GM12864 (cell line): ENCODE results near the gene COMMD10.

Experiments used
- DNase-seq: peaks from one replicate; pipeline ENCODE4 v3.0.0-alpha.2; 2011; ENCODE audit warnings: low read depth
- H3K4me3 ChIP-seq: 2 replicates; pipeline ENCODE4 v1.5.1; 2011; ENCODE audit warnings: mild to moderate bottlenecking, low read depth, low read length, control low read depth
- TF ChIP-seq, protein P1 (sequence below): IDR thresholded peaks from 2 replicates; pipeline ENCODE4 v1.5.1; 2011; ENCODE audit warnings: low read depth, mild to moderate bottlenecking, moderate library complexity, low read length, control low read depth, inconsistent platforms; ENCODE audit errors: missing control alignments

Gene COMMD10

DNA sequence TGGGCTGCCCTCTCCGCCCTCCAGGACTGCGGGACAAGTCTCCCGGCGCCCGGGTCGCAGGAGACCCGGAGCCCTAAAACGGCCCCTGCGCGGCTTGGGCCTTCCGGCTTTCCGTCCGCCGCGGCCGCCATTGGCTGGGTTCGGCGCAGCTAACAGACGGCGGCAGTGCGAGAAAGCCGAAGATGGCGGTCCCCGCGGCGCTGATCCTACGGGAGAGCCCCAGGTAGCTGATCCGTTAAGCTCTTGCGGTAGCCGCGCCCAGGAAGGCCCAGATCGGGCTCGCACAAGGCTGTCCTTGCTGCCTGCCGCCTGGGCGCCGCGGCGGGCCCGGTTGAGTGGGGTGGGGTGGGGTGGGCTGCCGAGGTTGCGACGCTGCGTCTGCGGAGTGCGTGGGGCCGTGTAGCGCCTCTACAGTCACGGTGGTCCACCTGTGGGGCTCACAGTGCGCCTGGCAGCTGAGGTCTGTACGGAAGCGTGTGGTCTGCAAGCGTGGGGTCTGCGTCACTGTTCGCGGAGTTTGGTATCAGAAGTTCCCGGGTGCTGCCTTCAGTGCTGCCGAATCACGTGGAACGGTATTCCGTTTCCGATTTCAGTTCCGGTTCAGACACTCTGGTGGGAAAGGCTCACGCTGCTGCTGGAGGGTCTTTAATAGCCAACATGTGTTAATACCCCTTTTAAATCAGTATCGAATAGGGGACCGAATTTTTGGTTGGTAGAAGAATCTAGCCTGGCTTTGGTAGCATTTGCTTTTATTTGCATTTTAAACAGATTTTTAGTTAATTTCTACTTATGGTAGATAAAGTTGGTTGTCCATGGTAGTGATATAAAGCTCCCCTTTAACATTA, at the start of gene COMMD10:
Gene COMMD10, plus strand, starts transcription at position 155 of the 845 bp plus-strand sequence.
- peak; percentile 77 for DNase-seq
- peak within 1 kb of the TSS; percentile 92 for H3K4me3 ChIP-seq
- TF ChIP-seq, protein P1, sequence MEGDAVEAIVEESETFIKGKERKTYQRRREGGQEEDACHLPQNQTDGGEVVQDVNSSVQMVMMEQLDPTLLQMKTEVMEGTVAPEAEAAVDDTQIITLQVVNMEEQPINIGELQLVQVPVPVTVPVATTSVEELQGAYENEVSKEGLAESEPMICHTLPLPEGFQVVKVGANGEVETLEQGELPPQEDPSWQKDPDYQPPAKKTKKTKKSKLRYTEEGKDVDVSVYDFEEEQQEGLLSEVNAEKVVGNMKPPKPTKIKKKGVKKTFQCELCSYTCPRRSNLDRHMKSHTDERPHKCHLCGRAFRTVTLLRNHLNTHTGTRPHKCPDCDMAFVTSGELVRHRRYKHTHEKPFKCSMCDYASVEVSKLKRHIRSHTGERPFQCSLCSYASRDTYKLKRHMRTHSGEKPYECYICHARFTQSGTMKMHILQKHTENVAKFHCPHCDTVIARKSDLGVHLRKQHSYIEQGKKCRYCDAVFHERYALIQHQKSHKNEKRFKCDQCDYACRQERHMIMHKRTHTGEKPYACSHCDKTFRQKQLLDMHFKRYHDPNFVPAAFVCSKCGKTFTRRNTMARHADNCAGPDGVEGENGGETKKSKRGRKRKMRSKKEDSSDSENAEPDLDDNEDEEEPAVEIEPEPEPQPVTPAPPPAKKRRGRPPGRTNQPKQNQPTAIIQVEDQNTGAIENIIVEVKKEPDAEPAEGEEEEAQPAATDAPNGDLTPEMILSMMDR, result no peak

- H3K4me3 ChIP-seq, result no peak overlapping the region
- TF ChIP-seq, protein P1, result no peak
- no peak for DNase-seq
Measured at GRCh38 chr5:116035123-116035522, 49.7 kb upstream of the COMMD10 start.

DNA sequence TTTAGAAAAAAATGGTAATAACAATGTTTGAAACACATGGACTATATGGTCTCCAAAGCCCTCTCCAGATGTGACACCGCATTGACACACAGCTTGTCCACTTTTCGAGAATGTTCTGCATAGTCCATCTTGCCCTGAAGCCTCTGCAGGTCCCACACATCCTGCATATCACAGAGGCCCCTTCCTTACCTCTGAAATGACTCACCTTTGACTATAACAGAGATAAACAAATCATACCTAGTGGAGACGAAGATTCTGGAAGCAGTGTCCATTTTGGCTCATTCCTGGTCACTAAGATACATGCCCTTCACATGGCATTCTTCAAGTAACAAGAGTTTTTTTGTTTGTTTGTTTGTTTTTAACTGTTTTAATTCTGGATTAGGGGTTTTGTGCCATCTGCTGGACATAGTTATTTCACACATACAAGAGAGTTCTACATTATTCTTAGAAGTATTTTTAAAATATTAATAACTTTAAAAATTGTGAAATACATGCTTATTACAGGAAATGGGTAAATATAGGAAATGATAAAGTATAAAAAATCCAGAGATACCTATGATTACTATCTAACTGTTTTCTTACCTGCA, 47.5 kb upstream of the COMMD10 start:
- H3K4me3 ChIP-seq, result no peak overlapping the region
- TF ChIP-seq, protein P1, result peak; percentile 18
- no peak for DNase-seq

- TF ChIP-seq, protein P1, result no peak
- no peak overlapping the region for H3K4me3 ChIP-seq
- peak; percentile 34 for DNase-seq
Measured at GRCh38 chr5:116038817-116039216, 46.0 kb upstream of the COMMD10 start.

- no peak overlapping the region for H3K4me3 ChIP-seq
- DNase-seq, result no peak
- TF ChIP-seq, protein P1, result no peak
Measured at GRCh38 chr5:116042375-116042774, 42.5 kb upstream of the COMMD10 start.

DNA sequence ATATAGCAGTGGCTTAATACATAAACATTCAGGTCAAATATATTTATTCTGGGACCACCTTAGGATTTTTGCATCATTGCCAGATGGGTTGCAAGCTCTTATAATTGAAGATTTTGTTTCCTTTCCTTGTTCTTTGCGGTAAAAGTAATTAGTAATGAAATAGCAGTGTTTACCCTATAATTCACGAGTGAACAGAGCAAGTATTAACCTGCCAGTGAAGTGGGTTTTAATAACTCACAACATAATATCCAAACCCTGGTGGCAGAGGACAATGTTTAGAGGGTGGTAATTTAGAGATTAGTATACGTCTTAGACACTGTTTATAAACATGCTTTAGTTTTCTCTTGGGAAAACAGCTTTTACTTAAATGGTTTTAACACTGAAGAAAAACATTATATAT, 40.8 kb upstream of the COMMD10 start:
- TF ChIP-seq, protein P1, result no peak
- H3K4me3 ChIP-seq, result no peak overlapping the region
- no peak for DNase-seq

- DNase-seq, result no peak
- TF ChIP-seq, protein P1, result no peak
- no peak overlapping the region for H3K4me3 ChIP-seq
Measured at GRCh38 chr5:116045821-116046220, 39.0 kb upstream of the COMMD10 start.
